ENCODE measurements around the gene DENND5A. TPM values are rescaled to one million over a fixed set of nuclear protein-coding genes. Genes with fewer than 3 reads are reported as not detected.
A peak's percentile ranks its signal among the peaks of the same experiment; 100 is the strongest.

The DENND5A gene
- polyA plus RNA-seq, 3 donors, result 24.4 to 291 (median 37.5) TPM

- Histone ChIP-seq H3K4me2 (replicated peaks; ENCODE audit: extremely low read depth, low read length, poor library complexity, severe bottlenecking) (peak overlapping the region; percentile 1), H3K9ac (ENCODE audit: insufficient read depth, low read length, poor library complexity, severe bottlenecking) (no peak overlapping the region), H3K27me3 (ENCODE audit: control insufficient read depth in 2 of 2, insufficient read depth in 2 of 2, low read length in 2 of 2) (no peaks in the 10 kb centered on the region), H3K4me3 (replicated peaks in 1 of 3; ENCODE audit: low read depth in 2 of 3, low read length in 3 of 3) (no peak overlapping the region), H3K27ac (ENCODE audit: low read depth in 1 of 2, low read length in 2 of 2) (peak overlapping the region in 1 of 2 donors; percentile 48), H3K4me1 (ENCODE audit: control insufficient read depth in 1 of 2, insufficient read depth in 2 of 2, low read length in 2 of 2) (peaks cover 27 to 44% of the 10 kb centered on the region in 2 donors), H2AFZ (ENCODE audit: insufficient read depth, low read depth, low read length, poor library complexity, severe bottlenecking) (no peak overlapping the region), H3K79me2 (ENCODE audit: insufficient read depth, low read length) (peaks cover 95% of the 10 kb centered on the region), H4K20me1 (ENCODE audit: insufficient read depth, low read length) (peaks cover 100% of the 10 kb centered on the region), H3K36me3 (replicated peaks in 1 of 2; ENCODE audit: control insufficient read depth in 1 of 2, insufficient read depth in 2 of 2, low read length in 2 of 2) (no peaks in the 10 kb centered on the region), H3K9me3 (replicated peaks in 1 of 2; ENCODE audit: control insufficient read depth in 1 of 2, insufficient read depth in 1 of 2, low read length in 2 of 2) (no peaks in the 10 kb centered on the region)
- WGBS (ENCODE audit: insufficient coverage), result 96% methylated on average over 2 of the region's 3 CpGs
- no peak for DNase-seq
- Mint-ChIP-seq H3K36me3 (peaks cover 4% of the 10 kb centered on the region in 2 donors), H3K4me1 (peaks cover 54% of the 10 kb centered on the region), H3K4me3 (no peak overlapping the region), H3K27ac (peak overlapping the region in 4 of 7 donors; percentile 11 to 93 (median 88)), H3K27me3 (ENCODE audit: low read depth in 3 of 3) (peaks cover 0 to 1% (median 0%) of the 10 kb centered on the region in 3 donors), H3K9me3 (peaks cover 0 to 3% (median 0%) of the 10 kb centered on the region in 7 donors)
- intact Hi-C loops (cut with micrococcal nuclease), result no loop called here
- TF ChIP-seq, protein P1, sequence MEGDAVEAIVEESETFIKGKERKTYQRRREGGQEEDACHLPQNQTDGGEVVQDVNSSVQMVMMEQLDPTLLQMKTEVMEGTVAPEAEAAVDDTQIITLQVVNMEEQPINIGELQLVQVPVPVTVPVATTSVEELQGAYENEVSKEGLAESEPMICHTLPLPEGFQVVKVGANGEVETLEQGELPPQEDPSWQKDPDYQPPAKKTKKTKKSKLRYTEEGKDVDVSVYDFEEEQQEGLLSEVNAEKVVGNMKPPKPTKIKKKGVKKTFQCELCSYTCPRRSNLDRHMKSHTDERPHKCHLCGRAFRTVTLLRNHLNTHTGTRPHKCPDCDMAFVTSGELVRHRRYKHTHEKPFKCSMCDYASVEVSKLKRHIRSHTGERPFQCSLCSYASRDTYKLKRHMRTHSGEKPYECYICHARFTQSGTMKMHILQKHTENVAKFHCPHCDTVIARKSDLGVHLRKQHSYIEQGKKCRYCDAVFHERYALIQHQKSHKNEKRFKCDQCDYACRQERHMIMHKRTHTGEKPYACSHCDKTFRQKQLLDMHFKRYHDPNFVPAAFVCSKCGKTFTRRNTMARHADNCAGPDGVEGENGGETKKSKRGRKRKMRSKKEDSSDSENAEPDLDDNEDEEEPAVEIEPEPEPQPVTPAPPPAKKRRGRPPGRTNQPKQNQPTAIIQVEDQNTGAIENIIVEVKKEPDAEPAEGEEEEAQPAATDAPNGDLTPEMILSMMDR (IDR thresholded peaks at IDR 0.05), result no peak
Observed at GRCh38 chr11:9232482-9232881, 32.7 kb downstream of the DENND5A start.

DNA sequence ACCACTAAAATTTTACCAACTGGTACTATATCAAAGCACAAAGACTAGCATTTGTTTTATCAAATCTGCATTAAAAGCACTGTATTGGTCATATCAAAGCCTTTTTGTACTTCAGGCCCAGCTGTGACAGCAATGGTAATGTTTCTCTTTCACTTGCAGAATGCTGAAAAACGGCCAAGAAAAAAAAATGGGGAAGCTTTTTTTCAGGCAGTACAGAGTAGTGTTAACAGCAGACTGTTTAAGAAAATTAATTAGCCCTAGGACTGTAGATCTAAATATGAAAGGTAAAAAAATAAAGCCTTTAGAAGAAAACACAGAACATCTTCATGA, 33.3 kb downstream of the DENND5A start:
- no CpG with 5 or more reads among the region's 1 CpG for WGBS (ENCODE audit: insufficient coverage)
- peaks cover 0 to 3% (median 0%) of the 10 kb centered on the region in 7 donors for H3K9me3 Mint-ChIP-seq
- Histone ChIP-seq H3K27me3 (ENCODE audit: control insufficient read depth in 2 of 2, insufficient read depth in 2 of 2, low read length in 2 of 2) (no peaks in the 10 kb centered on the region), H4K20me1 (ENCODE audit: insufficient read depth, low read length) (peaks cover 99% of the 10 kb centered on the region), H3K4me3 (replicated peaks in 1 of 3; ENCODE audit: low read depth in 2 of 3, low read length in 3 of 3) (peak overlapping the region in 2 of 3 experiments; percentile 59 to 67), H3K27ac (ENCODE audit: low read depth in 1 of 2, low read length in 2 of 2) (peak overlapping the region in 1 of 2 donors; percentile 82), H3K36me3 (replicated peaks in 1 of 2; ENCODE audit: control insufficient read depth in 1 of 2, insufficient read depth in 2 of 2, low read length in 2 of 2) (no peaks in the 10 kb centered on the region), H3K79me2 (ENCODE audit: insufficient read depth, low read length) (peaks cover 93% of the 10 kb centered on the region), H2AFZ (ENCODE audit: insufficient read depth, low read depth, low read length, poor library complexity, severe bottlenecking) (peak overlapping the region; percentile 40), H3K9ac (ENCODE audit: insufficient read depth, low read length, poor library complexity, severe bottlenecking) (peak overlapping the region; percentile 57), H3K4me2 (replicated peaks; ENCODE audit: extremely low read depth, low read length, poor library complexity, severe bottlenecking) (peak overlapping the region; percentile 79), H3K9me3 (replicated peaks in 1 of 2; ENCODE audit: control insufficient read depth in 1 of 2, insufficient read depth in 1 of 2, low read length in 2 of 2) (no peaks in the 10 kb centered on the region), H3K4me1 (ENCODE audit: control insufficient read depth in 1 of 2, insufficient read depth in 2 of 2, low read length in 2 of 2) (peaks cover 25 to 39% of the 10 kb centered on the region in 2 donors)
- intact Hi-C loops (cut with micrococcal nuclease), result no loop called here
- TF ChIP-seq, protein P1 (IDR thresholded peaks at IDR 0.05), result no peak
- H3K36me3 Mint-ChIP-seq, result peaks cover 4 to 6% of the 10 kb centered on the region in 2 donors
- DNase-seq, result peak; percentile 44 to 51 (median 49)
- H3K27ac Mint-ChIP-seq, result peak overlapping the region; percentile 84 to 95 (median 93)
- peaks cover 0 to 1% (median 0%) of the 10 kb centered on the region in 3 donors for H3K27me3 Mint-ChIP-seq (ENCODE audit: low read depth in 3 of 3)
- H3K4me3 Mint-ChIP-seq, result peak overlapping the region; percentile 81 to 89
- peaks cover 54% of the 10 kb centered on the region for H3K4me1 Mint-ChIP-seq

Data from CD14-positive monocyte (primary cell).